HEK293T (cell line): ENCODE data around the gene CDH16.

Experiments used
- ARNT ChIP-seq: fragments of 450-650 bp; IDR thresholded peaks from 2 replicates; pipeline ENCODE4 v1.6.1; 2017; ENCODE audit warnings: mild to moderate bottlenecking
- ELF4 ChIP-seq: fragments of 450-650 bp; IDR thresholded peaks from 2 replicates; pipeline ENCODE4 v1.6.1; 2017; ENCODE audit warnings: antibody characterized with exemption
- SP1 ChIP-seq: fragments of 450-650 bp; IDR thresholded peaks from 2 replicates; pipeline ENCODE4 v1.6.1; 2017
- TARDBP ChIP-seq: fragments of 450-650 bp; IDR thresholded peaks from 2 replicates; pipeline ENCODE4 v1.6.1; 2016
- ZNF384 ChIP-seq: fragments of 450-650 bp; IDR thresholded peaks from 2 replicates; pipeline ENCODE4 v1.6.1; 2016

GRCh38 chr16:66908116-66908515 lies 10.6 kb downstream of the CDH16 start:
- TF ChIP-seq SP1, result no peak
- no peak for TF ChIP-seq ELF4
- no peak for TF ChIP-seq TARDBP
- no peak for TF ChIP-seq ZNF384
- no peak for TF ChIP-seq ARNT
